ENCODE measurements around the gene MSL2. TPM values are rescaled to one million over a fixed set of nuclear protein-coding genes. Genes with fewer than 3 reads are reported as not detected.

MSL2 gene
- total RNA-seq, 1 donor from 2014 or later, result 16.5 TPM

GRCh38 chr3:136106101-136106500, 90.0 kb downstream of the MSL2 start:
- intact Hi-C loops (cut with DNase I), result no loop called here
- DNase-seq (ENCODE audit: low spot score in 2 of 2), result no peak
- no peaks in the 10 kb centered on the region for H3K4me1 ChIP-seq
- peaks cover 18 to 48% of the 10 kb centered on the region in 2 donors for H3K36me3 ChIP-seq
- H3K27me3 ChIP-seq, result no peaks in the 10 kb centered on the region
- TF ChIP-seq CTCF (IDR thresholded peaks at IDR 0.05), result no peak
- H3K9me3 ChIP-seq, result no peaks in the 10 kb centered on the region
- no peak overlapping the region for H3K27ac ChIP-seq
- no peak overlapping the region for H3K4me3 ChIP-seq

DNA sequence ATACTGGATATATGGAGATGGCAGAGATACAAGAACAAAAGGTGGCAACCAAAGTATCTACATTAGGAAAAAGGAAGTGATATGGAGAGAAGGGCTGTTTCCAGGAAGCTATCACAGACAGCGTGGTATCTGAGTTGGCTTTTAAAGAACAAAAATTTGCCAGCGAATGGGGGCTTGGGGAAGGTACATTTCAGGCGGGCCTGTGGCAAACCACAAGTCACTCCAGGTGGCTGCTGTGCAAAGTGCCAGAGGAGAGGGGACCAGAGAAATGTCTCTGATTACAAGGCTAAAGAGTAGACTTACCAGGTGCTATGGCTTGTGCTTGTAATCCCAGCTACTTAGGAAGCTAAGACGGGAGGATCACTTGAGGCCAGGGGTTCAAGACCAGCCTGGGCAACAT, 91.1 kb downstream of the MSL2 start:
- Histone ChIP-seq H3K4me1 (no peaks in the 10 kb centered on the region), H3K27me3 (no peaks in the 10 kb centered on the region), H3K36me3 (peaks cover 18 to 48% of the 10 kb centered on the region in 2 donors), H3K4me3 (no peak overlapping the region), H3K27ac (no peak overlapping the region), H3K9me3 (no peaks in the 10 kb centered on the region)
- intact Hi-C loops (cut with DNase I), result no loop called here
- no peak for DNase-seq (ENCODE audit: low spot score in 2 of 2)
- no peak for TF ChIP-seq CTCF (IDR thresholded peaks at IDR 0.05)

Other genes with a start within 250 kb of the MSL2 start
- gene PPP2R3A, start 230.6 kb downstream of the MSL2 start, total RNA-seq, result 10.5 TPM
- 114 TPM for gene PCCB, start 54.0 kb upstream of the MSL2 start, total RNA-seq

Measured in ascending aorta (tissue), 2 donors.